ENCODE results near the gene CAVIN2.
A peak's percentile ranks its signal among the peaks of the same experiment; 100 is the strongest.

Gene CAVIN2

GRCh38 chr2:191821078-191821477 is 25.8 kb downstream of the CAVIN2 start:
- no peak for TF ChIP-seq CTCF (IDR thresholded peaks at IDR 0.05; ENCODE audit: control insufficient read depth, insufficient read depth, low read depth, low read length, missing control alignments)

GRCh38 chr2:191818725-191819350 is 28.1 kb downstream of the CAVIN2 start:
- H3K4me3 ChIP-seq (ENCODE audit: control insufficient read depth, low read depth, low read length): no peak overlapping the region
- no peak for TF ChIP-seq CTCF (IDR thresholded peaks at IDR 0.05; ENCODE audit: control insufficient read depth, insufficient read depth, low read depth, low read length, missing control alignments)
- no peak for DNase-seq (ENCODE audit: low read depth)

More at GRCh38 chr2:191821078-191821477, 25.8 kb downstream of the CAVIN2 start:
- H3K4me3 ChIP-seq (ENCODE audit: control insufficient read depth, low read depth, low read length): no peak overlapping the region
- DNase-seq (ENCODE audit: low read depth): no peak

GRCh38 chr2:191818133-191818532 is 28.8 kb downstream of the CAVIN2 start:
- H3K4me3 ChIP-seq (ENCODE audit: control insufficient read depth, low read depth, low read length): no peak overlapping the region
- TF ChIP-seq CTCF (IDR thresholded peaks at IDR 0.05; ENCODE audit: control insufficient read depth, insufficient read depth, low read depth, low read length, missing control alignments): no peak
- DNase-seq (ENCODE audit: low read depth): no peak

- no peak for TF ChIP-seq CTCF (IDR thresholded peaks at IDR 0.05; ENCODE audit: control insufficient read depth, insufficient read depth, low read depth, low read length, missing control alignments)
- no peak for DNase-seq (ENCODE audit: low read depth)
- H3K4me3 ChIP-seq (ENCODE audit: control insufficient read depth, low read depth, low read length): no peak overlapping the region
These were observed 31.9 kb downstream of the CAVIN2 start for GRCh38 chr2:191815010-191815409.

- TF ChIP-seq CTCF (IDR thresholded peaks at IDR 0.05; ENCODE audit: control insufficient read depth, insufficient read depth, low read depth, low read length, missing control alignments): no peak
- H3K4me3 ChIP-seq (ENCODE audit: control insufficient read depth, low read depth, low read length): no peak overlapping the region
- DNase-seq (ENCODE audit: low read depth): no peak
These were observed 32.9 kb downstream of the CAVIN2 start for GRCh38 chr2:191813943-191814342.

- TF ChIP-seq CTCF (IDR thresholded peaks at IDR 0.05; ENCODE audit: control insufficient read depth, insufficient read depth, low read depth, low read length, missing control alignments): peak; percentile 75
- DNase-seq (ENCODE audit: low read depth): peak; percentile 33
- H3K4me3 ChIP-seq (ENCODE audit: control insufficient read depth, low read depth, low read length): no peak overlapping the region
These were observed 34.9 kb downstream of the CAVIN2 start for GRCh38 chr2:191811807-191812602.
